Activated T-cell treated with anti-CD3 and anti-CD28 coated beads, Interleukin-2, amount 50 U/mL, for 4 hours (primary cell): ENCODE data around the gene KCNN3. TPM values are rescaled to one million over a fixed set of nuclear protein-coding genes. Genes with fewer than 3 reads are reported as not detected.

Experiments
- ATAC-seq, 2 donors: fragments of 200-7000 bp; cut with Tn5 transposase; one replicate each; pipeline ENCODE4 v1.10.0; 2021
- DNase-seq: peaks from one replicate; pipeline ENCODE4 v3.0.0-alpha.2; 2020
- H3K27me3 Mint-ChIP-seq: one replicate; pipeline ENCODE4 v1.8.0; 2021; ENCODE audit warnings: low read depth, mixed read lengths
- H3K36me3 Mint-ChIP-seq: one replicate; pipeline ENCODE4 v1.8.0; 2022; ENCODE audit warnings: mixed read lengths; ENCODE audit not compliant: insufficient read depth
- H3K4me1 Mint-ChIP-seq: one replicate; pipeline ENCODE4 v1.8.0; 2021; ENCODE audit warnings: low read depth, mixed read lengths
- H3K4me3 Mint-ChIP-seq: one replicate; pipeline ENCODE4 v1.8.0; 2021; ENCODE audit warnings: mild to moderate bottlenecking, moderate library complexity, mixed read lengths
- H3K9me3 Mint-ChIP-seq: one replicate; pipeline ENCODE4 v1.8.0; 2021; ENCODE audit warnings: mixed read lengths
- total RNA-seq, 3 donors: library from RNA; stranded (reverse); gene quantifications; one replicate each; pipeline ENCODE4 v1.2.1, GENCODE V29; 2021

The KCNN3 gene
- total RNA-seq, 3 donors from 2014 or later = 0.35 to 0.51 (median 0.45) TPM

- Mint-ChIP-seq H3K27me3 (no peaks in the 10 kb centered on the region), H3K9me3 (peaks cover 4% of the 10 kb centered on the region), H3K36me3 (no peaks in the 10 kb centered on the region), H3K4me1 (peaks cover 15% of the 10 kb centered on the region), H3K4me3 (no peak overlapping the region)
- ATAC-seq (no peak), DNase-seq (no peak)
Observed at GRCh38 chr1:154779551-154780189, 90.4 kb downstream of the KCNN3 start.

- no peak overlapping the region for H3K4me3 Mint-ChIP-seq
- DNase-seq (no peak), ATAC-seq (no peak)
- H3K27me3 Mint-ChIP-seq = no peaks in the 10 kb centered on the region
- no peaks in the 10 kb centered on the region for H3K36me3 Mint-ChIP-seq
- peaks cover 4% of the 10 kb centered on the region for H3K9me3 Mint-ChIP-seq
- H3K4me1 Mint-ChIP-seq = peaks cover 8% of the 10 kb centered on the region
Observed at GRCh38 chr1:154778944-154779343, 91.1 kb downstream of the KCNN3 start.

GRCh38 chr1:154778275-154778674 is 91.8 kb downstream of the KCNN3 start:
- Mint-ChIP-seq H3K36me3 (no peaks in the 10 kb centered on the region), H3K4me3 (no peak overlapping the region), H3K27me3 (no peaks in the 10 kb centered on the region), H3K9me3 (peaks cover 4% of the 10 kb centered on the region), H3K4me1 (peaks cover 1% of the 10 kb centered on the region)
- DNase-seq = no peak
- no peak for ATAC-seq

GRCh38 chr1:154777781-154778180 is 92.3 kb downstream of the KCNN3 start:
- H3K4me1 Mint-ChIP-seq = no peaks in the 10 kb centered on the region
- H3K27me3 Mint-ChIP-seq = no peaks in the 10 kb centered on the region
- no peak overlapping the region for H3K4me3 Mint-ChIP-seq
- H3K36me3 Mint-ChIP-seq = no peaks in the 10 kb centered on the region
- no peak for DNase-seq
- ATAC-seq = no peak
- H3K9me3 Mint-ChIP-seq = peaks cover 4% of the 10 kb centered on the region

- H3K36me3 Mint-ChIP-seq = no peaks in the 10 kb centered on the region
- no peaks in the 10 kb centered on the region for H3K27me3 Mint-ChIP-seq
- H3K4me1 Mint-ChIP-seq = no peaks in the 10 kb centered on the region
- H3K4me3 Mint-ChIP-seq = no peak overlapping the region
- peaks cover 4% of the 10 kb centered on the region for H3K9me3 Mint-ChIP-seq
- ATAC-seq (peak in 1 of 2 donors; percentile 39), DNase-seq (no peak)
Observed at GRCh38 chr1:154777154-154777553, 92.9 kb downstream of the KCNN3 start.

GRCh38 chr1:154775621-154776605 is 94.2 kb downstream of the KCNN3 start:
- no peak for ATAC-seq
- Mint-ChIP-seq H3K9me3 (peaks cover 4% of the 10 kb centered on the region), H3K27me3 (no peaks in the 10 kb centered on the region), H3K4me1 (no peaks in the 10 kb centered on the region), H3K36me3 (no peaks in the 10 kb centered on the region), H3K4me3 (no peak overlapping the region)
- DNase-seq = no peak

GRCh38 chr1:154774175-154774855 is 95.8 kb downstream of the KCNN3 start:
- ATAC-seq (no peak), DNase-seq (no peak)
- no peaks in the 10 kb centered on the region for H3K36me3 Mint-ChIP-seq
- no peaks in the 10 kb centered on the region for H3K27me3 Mint-ChIP-seq
- peaks cover 4% of the 10 kb centered on the region for H3K9me3 Mint-ChIP-seq
- no peak overlapping the region for H3K4me3 Mint-ChIP-seq
- H3K4me1 Mint-ChIP-seq = no peaks in the 10 kb centered on the region

GRCh38 chr1:154773551-154773950 is 96.5 kb downstream of the KCNN3 start:
- ATAC-seq = no peak
- no peaks in the 10 kb centered on the region for H3K36me3 Mint-ChIP-seq
- no peak overlapping the region for H3K4me3 Mint-ChIP-seq

GRCh38 chr1:154772606-154773506 is 97.2 kb downstream of the KCNN3 start:
- H3K4me1 Mint-ChIP-seq = no peaks in the 10 kb centered on the region
- ATAC-seq = peak; percentile 50 to 69

More at GRCh38 chr1:154773551-154773950, 96.5 kb downstream of the KCNN3 start:
- no peaks in the 10 kb centered on the region for H3K27me3 Mint-ChIP-seq
- no peaks in the 10 kb centered on the region for H3K9me3 Mint-ChIP-seq
- H3K4me1 Mint-ChIP-seq = no peaks in the 10 kb centered on the region
- no peak for DNase-seq

GRCh38 chr1:154772056-154772455 is 98.0 kb downstream of the KCNN3 start:
- no peaks in the 10 kb centered on the region for H3K36me3 Mint-ChIP-seq
- H3K4me3 Mint-ChIP-seq = no peak overlapping the region
- H3K9me3 Mint-ChIP-seq = no peaks in the 10 kb centered on the region
- ATAC-seq (no peak), DNase-seq (no peak)
- no peaks in the 10 kb centered on the region for H3K4me1 Mint-ChIP-seq
- no peaks in the 10 kb centered on the region for H3K27me3 Mint-ChIP-seq

More at GRCh38 chr1:154772606-154773506, 97.2 kb downstream of the KCNN3 start:
- peak; percentile 41 for DNase-seq
- Mint-ChIP-seq H3K4me3 (no peak overlapping the region), H3K9me3 (no peaks in the 10 kb centered on the region), H3K36me3 (no peaks in the 10 kb centered on the region), H3K27me3 (no peaks in the 10 kb centered on the region)

- DNase-seq (no peak), ATAC-seq (no peak)
- Mint-ChIP-seq H3K9me3 (no peaks in the 10 kb centered on the region), H3K36me3 (no peaks in the 10 kb centered on the region), H3K4me3 (no peak overlapping the region), H3K4me1 (no peaks in the 10 kb centered on the region), H3K27me3 (peaks cover under 1% of the 10 kb centered on the region)
Observed at GRCh38 chr1:154770897-154771594, 99.0 kb downstream of the KCNN3 start.

GRCh38 chr1:154769193-154769895 is 100.7 kb downstream of the KCNN3 start:
- Mint-ChIP-seq H3K9me3 (no peaks in the 10 kb centered on the region), H3K4me1 (no peaks in the 10 kb centered on the region), H3K4me3 (no peak overlapping the region), H3K27me3 (peaks cover 8% of the 10 kb centered on the region), H3K36me3 (no peaks in the 10 kb centered on the region)
- no peak for ATAC-seq
- DNase-seq = no peak
